GM23338 (cell line): ENCODE results near the gene DOCK3. TPM values are rescaled to one million over a fixed set of nuclear protein-coding genes. Genes with fewer than 3 reads are reported as not detected.
A peak's percentile ranks its signal among the peaks of the same experiment; 100 is the strongest.

ENCODE experiments used
- ATAC-seq: fragments of 200-7000 bp; cut with Tn5 transposase; 3 replicates; pipeline ENCODE4 v1.9.1; 2020
- DNase-seq: peaks from one replicate; pipeline ENCODE4 v3.0.0-alpha.2; 2015; ENCODE audit warnings: low spot score
- H2AFZ ChIP-seq: fragments of 200-600 bp; sonication (generic); 2 replicates; pipeline ENCODE4 v1.8.0; 2016; ENCODE audit warnings: antibody characterized with exemption, mild to moderate bottlenecking, moderate library complexity
- H3F3A ChIP-seq: fragments of 200-600 bp; sonication (generic); replicated peaks from 2 replicates; pipeline ENCODE4 v1.8.0; 2017; ENCODE audit warnings: antibody characterized with exemption, mixed run types, low read depth
- H3K27ac ChIP-seq: fragments of 200-600 bp; sonication (generic); 2 replicates; pipeline ENCODE4 v1.6.1; 2016; ENCODE audit warnings: low read depth
- H3K27me3 ChIP-seq: fragments of 200-600 bp; sonication (generic); 2 replicates; pipeline ENCODE4 v1.8.0; 2016; ENCODE audit warnings: mild to moderate bottlenecking, mixed run types, moderate library complexity; ENCODE audit not compliant: insufficient read depth
- H3K36me3 ChIP-seq: fragments of 200-600 bp; sonication (generic); 2 replicates; pipeline ENCODE4 v1.8.0; 2016; ENCODE audit warnings: mild to moderate bottlenecking; ENCODE audit not compliant: insufficient read depth
- H3K4me1 ChIP-seq: fragments of 200-600 bp; sonication (generic); 2 replicates; pipeline ENCODE4 v1.8.0; 2016; ENCODE audit warnings: mild to moderate bottlenecking, moderate library complexity; ENCODE audit not compliant: insufficient read depth
- H3K4me2 ChIP-seq: fragments of 200-600 bp; sonication (generic); 2 replicates; pipeline ENCODE4 v1.7.1; 2017; ENCODE audit warnings: mixed run types
- H3K4me3 ChIP-seq: fragments of 200-600 bp; sonication (generic); 2 replicates; pipeline ENCODE4 v1.6.1; 2016; ENCODE audit warnings: mixed run types
- H3K79me2 ChIP-seq: fragments of 200-600 bp; sonication (generic); replicated peaks from 2 replicates; pipeline ENCODE4 v1.8.0; 2017; ENCODE audit warnings: mild to moderate bottlenecking; ENCODE audit not compliant: insufficient read depth
- H3K9me2 ChIP-seq: fragments of 200-600 bp; sonication (generic); 2 replicates; pipeline ENCODE4 v1.8.0; 2017; ENCODE audit not compliant: insufficient read depth
- H4K20me1 ChIP-seq: fragments of 200-600 bp; sonication (generic); replicated peaks from 2 replicates; pipeline ENCODE4 v1.8.0; 2017; ENCODE audit warnings: mild to moderate bottlenecking; ENCODE audit not compliant: insufficient read depth
- H3K27ac Mint-ChIP-seq: 2 replicates; pipeline ENCODE4 v1.8.0; 2020; ENCODE audit warnings: inconsistent platforms, mild to moderate bottlenecking, moderate library complexity, mixed read lengths
- H3K27me3 Mint-ChIP-seq: 3 replicates; pipeline ENCODE4 v1.8.0; 2022; ENCODE audit warnings: low read depth, mild to moderate bottlenecking, moderate library complexity, mixed read lengths, inconsistent platforms; ENCODE audit not compliant: insufficient read depth, poor library complexity
- H3K36me3 Mint-ChIP-seq: 3 replicates; pipeline ENCODE4 v1.8.0; 2021; ENCODE audit warnings: low read depth, mild to moderate bottlenecking, inconsistent platforms, moderate library complexity, mixed read lengths
- H3K4me1 Mint-ChIP-seq: 3 replicates; pipeline ENCODE4 v1.8.0; 2020; ENCODE audit warnings: mild to moderate bottlenecking, inconsistent platforms, mixed read lengths
- H3K4me3 Mint-ChIP-seq: 3 replicates; pipeline ENCODE4 v1.8.0; 2021; ENCODE audit warnings: moderate library complexity, mild to moderate bottlenecking, inconsistent platforms, mixed read lengths
- H3K9me3 Mint-ChIP-seq: 3 replicates; pipeline ENCODE4 v1.8.0; 2020; ENCODE audit warnings: moderate library complexity, mild to moderate bottlenecking, inconsistent platforms, mixed read lengths
- CREB1 ChIP-seq: fragments of 250-450 bp; sonication (Bioruptor Pico); IDR thresholded peaks from 2 replicates; pipeline ENCODE4 v1.5.0; 2020; ENCODE audit warnings: low read depth, mild to moderate bottlenecking, moderate library complexity
- EZH2 ChIP-seq: fragments of 200-600 bp; sonication (generic); IDR thresholded peaks from one replicate; pipeline ENCODE4 v1.8.0; 2017; ENCODE audit warnings: antibody characterized with exemption, mild to moderate bottlenecking, low read depth; ENCODE audit not compliant: unreplicated experiment
- EZH2phosphoT487 ChIP-seq: fragments of 200-600 bp; sonication (generic); IDR thresholded peaks from one replicate; pipeline ENCODE4 v1.8.1; 2018; ENCODE audit warnings: antibody characterized with exemption; ENCODE audit not compliant: unreplicated experiment
- JUNB ChIP-seq: IDR thresholded peaks from one replicate; pipeline ENCODE4 v1.6.1; 2016; ENCODE audit warnings: antibody characterized with exemption; ENCODE audit not compliant: unreplicated experiment
- NANOG ChIP-seq: IDR thresholded peaks from 2 replicates; pipeline ENCODE4 v1.6.1; 2016; ENCODE audit warnings: antibody characterized with exemption, borderline replicate concordance
- STAT1 ChIP-seq: IDR thresholded peaks from one replicate; pipeline ENCODE4 v1.6.1; 2016; ENCODE audit warnings: antibody characterized with exemption; ENCODE audit not compliant: unreplicated experiment
- ZNF114 ChIP-seq: fragments of 250-450 bp; sonication (Bioruptor Pico); IDR thresholded peaks from 2 replicates; pipeline ENCODE4 v1.5.0; 2020; ENCODE audit warnings: mild to moderate bottlenecking, moderate library complexity
- ZNF331 ChIP-seq: fragments of 250-450 bp; sonication (Bioruptor Pico); IDR thresholded peaks from 2 replicates; pipeline ENCODE4 v1.5.0; 2020; ENCODE audit warnings: low read depth, mild to moderate bottlenecking, moderate library complexity
- polyA plus RNA-seq: library from polyadenylated mRNA; unstranded; fragments of >200 nt; fragmentation: Nextera tagmentation; extraction: Ambion mirVana; gene quantifications from 2 replicates; pipeline ENCODE4 v1.2.1, GENCODE V29; 2016
- total RNA-seq: library from RNA; depleted of rRNA; stranded (reverse); fragments of >200 nt; shearing (Covaris generic); gene quantifications from 2 replicates; pipeline ENCODE4 v1.2.3, GENCODE V29; 2014
- TF ChIP-seq, protein P1 (sequence below): IDR thresholded peaks from one replicate; pipeline ENCODE4 v1.6.1; 2018; ENCODE audit warnings: antibody characterized with exemption; ENCODE audit not compliant: unreplicated experiment
- TF ChIP-seq, protein P2 (sequence below), 2 experiments: fragments of 200-600 bp in 1 of 2; sonication (generic) in 1 of 2; conservative IDR thresholded peaks; 2 replicates each; pipeline versions ENCODE4 v1.5.1 to v1.6.1; 2016 to 2017; ENCODE audit warnings: antibody characterized with exemption in 2 of 2, low read depth in 2 of 2, mild to moderate bottlenecking in 2 of 2, moderate library complexity in 1 of 2
- TF ChIP-seq, protein P3 (sequence below): fragments of 250-450 bp; sonication (Bioruptor Pico); IDR thresholded peaks from 2 replicates; pipeline ENCODE4 v1.5.0; 2020; ENCODE audit warnings: mild to moderate bottlenecking, moderate library complexity

Gene DOCK3
- total and polyA plus RNA-seq, 2 experiments from 2014 or later: 2.4 to 5.6 TPM

DNA sequence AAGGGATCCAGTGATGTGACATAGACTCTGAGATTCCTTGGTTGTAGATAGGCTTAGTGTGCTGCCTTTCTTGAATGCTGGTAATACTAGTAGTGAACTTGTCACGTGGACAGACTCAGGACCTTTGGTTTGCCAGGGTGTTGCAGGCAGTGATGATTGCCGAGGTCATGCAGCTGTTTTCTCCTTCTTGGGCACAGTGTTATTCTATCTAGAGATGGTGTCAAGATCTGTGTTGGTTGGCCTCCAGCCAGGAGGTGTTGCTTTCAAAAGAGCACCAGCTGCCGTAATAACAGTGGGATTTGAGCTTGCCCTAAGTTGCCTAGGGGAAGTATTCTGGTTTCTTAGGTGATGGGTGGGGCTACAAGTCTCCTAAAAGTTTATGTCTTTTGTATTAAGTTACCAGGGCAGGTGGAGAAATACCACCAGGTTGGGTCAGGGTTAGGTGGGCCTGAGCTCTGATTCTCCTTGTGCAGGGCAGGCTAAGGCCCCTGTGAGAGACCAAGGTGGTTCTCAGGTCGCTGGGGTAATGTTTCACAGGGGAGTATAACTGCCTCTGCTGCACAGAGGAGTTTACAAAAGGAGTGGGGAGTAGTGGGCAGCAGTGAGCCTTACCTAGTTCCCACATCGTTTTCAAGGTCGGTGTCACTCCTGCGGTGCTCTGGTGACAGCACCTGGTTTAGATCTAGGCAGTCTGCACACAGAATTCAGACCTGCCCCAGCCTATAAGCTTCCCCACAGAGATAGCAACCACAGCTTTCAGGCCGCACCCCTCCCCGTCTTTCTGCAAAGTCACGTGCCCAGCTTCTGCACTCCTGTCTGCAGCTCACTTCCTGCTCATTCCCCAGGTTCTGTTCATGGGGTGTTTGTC lies 350.3 kb downstream of the DOCK3 start:
- TF ChIP-seq ZNF331 (CRISPR knock-in tag) (no peak), STAT1 (no peak), CREB1 (CRISPR knock-in tag) (no peak), EZH2phosphoT487 (no peak), NANOG (no peak), EZH2 (no peak), ZNF114 (CRISPR knock-in tag) (no peak), JUNB (no peak)
- TF ChIP-seq, protein P1, sequence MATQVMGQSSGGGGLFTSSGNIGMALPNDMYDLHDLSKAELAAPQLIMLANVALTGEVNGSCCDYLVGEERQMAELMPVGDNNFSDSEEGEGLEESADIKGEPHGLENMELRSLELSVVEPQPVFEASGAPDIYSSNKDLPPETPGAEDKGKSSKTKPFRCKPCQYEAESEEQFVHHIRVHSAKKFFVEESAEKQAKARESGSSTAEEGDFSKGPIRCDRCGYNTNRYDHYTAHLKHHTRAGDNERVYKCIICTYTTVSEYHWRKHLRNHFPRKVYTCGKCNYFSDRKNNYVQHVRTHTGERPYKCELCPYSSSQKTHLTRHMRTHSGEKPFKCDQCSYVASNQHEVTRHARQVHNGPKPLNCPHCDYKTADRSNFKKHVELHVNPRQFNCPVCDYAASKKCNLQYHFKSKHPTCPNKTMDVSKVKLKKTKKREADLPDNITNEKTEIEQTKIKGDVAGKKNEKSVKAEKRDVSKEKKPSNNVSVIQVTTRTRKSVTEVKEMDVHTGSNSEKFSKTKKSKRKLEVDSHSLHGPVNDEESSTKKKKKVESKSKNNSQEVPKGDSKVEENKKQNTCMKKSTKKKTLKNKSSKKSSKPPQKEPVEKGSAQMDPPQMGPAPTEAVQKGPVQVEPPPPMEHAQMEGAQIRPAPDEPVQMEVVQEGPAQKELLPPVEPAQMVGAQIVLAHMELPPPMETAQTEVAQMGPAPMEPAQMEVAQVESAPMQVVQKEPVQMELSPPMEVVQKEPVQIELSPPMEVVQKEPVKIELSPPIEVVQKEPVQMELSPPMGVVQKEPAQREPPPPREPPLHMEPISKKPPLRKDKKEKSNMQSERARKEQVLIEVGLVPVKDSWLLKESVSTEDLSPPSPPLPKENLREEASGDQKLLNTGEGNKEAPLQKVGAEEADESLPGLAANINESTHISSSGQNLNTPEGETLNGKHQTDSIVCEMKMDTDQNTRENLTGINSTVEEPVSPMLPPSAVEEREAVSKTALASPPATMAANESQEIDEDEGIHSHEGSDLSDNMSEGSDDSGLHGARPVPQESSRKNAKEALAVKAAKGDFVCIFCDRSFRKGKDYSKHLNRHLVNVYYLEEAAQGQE: no peak
- TF ChIP-seq, protein P2, sequence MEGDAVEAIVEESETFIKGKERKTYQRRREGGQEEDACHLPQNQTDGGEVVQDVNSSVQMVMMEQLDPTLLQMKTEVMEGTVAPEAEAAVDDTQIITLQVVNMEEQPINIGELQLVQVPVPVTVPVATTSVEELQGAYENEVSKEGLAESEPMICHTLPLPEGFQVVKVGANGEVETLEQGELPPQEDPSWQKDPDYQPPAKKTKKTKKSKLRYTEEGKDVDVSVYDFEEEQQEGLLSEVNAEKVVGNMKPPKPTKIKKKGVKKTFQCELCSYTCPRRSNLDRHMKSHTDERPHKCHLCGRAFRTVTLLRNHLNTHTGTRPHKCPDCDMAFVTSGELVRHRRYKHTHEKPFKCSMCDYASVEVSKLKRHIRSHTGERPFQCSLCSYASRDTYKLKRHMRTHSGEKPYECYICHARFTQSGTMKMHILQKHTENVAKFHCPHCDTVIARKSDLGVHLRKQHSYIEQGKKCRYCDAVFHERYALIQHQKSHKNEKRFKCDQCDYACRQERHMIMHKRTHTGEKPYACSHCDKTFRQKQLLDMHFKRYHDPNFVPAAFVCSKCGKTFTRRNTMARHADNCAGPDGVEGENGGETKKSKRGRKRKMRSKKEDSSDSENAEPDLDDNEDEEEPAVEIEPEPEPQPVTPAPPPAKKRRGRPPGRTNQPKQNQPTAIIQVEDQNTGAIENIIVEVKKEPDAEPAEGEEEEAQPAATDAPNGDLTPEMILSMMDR (conservative IDR thresholded peaks at IDR 0.05; ENCODE audit: low read depth in 2 of 2): no peak
- TF ChIP-seq, protein P3, sequence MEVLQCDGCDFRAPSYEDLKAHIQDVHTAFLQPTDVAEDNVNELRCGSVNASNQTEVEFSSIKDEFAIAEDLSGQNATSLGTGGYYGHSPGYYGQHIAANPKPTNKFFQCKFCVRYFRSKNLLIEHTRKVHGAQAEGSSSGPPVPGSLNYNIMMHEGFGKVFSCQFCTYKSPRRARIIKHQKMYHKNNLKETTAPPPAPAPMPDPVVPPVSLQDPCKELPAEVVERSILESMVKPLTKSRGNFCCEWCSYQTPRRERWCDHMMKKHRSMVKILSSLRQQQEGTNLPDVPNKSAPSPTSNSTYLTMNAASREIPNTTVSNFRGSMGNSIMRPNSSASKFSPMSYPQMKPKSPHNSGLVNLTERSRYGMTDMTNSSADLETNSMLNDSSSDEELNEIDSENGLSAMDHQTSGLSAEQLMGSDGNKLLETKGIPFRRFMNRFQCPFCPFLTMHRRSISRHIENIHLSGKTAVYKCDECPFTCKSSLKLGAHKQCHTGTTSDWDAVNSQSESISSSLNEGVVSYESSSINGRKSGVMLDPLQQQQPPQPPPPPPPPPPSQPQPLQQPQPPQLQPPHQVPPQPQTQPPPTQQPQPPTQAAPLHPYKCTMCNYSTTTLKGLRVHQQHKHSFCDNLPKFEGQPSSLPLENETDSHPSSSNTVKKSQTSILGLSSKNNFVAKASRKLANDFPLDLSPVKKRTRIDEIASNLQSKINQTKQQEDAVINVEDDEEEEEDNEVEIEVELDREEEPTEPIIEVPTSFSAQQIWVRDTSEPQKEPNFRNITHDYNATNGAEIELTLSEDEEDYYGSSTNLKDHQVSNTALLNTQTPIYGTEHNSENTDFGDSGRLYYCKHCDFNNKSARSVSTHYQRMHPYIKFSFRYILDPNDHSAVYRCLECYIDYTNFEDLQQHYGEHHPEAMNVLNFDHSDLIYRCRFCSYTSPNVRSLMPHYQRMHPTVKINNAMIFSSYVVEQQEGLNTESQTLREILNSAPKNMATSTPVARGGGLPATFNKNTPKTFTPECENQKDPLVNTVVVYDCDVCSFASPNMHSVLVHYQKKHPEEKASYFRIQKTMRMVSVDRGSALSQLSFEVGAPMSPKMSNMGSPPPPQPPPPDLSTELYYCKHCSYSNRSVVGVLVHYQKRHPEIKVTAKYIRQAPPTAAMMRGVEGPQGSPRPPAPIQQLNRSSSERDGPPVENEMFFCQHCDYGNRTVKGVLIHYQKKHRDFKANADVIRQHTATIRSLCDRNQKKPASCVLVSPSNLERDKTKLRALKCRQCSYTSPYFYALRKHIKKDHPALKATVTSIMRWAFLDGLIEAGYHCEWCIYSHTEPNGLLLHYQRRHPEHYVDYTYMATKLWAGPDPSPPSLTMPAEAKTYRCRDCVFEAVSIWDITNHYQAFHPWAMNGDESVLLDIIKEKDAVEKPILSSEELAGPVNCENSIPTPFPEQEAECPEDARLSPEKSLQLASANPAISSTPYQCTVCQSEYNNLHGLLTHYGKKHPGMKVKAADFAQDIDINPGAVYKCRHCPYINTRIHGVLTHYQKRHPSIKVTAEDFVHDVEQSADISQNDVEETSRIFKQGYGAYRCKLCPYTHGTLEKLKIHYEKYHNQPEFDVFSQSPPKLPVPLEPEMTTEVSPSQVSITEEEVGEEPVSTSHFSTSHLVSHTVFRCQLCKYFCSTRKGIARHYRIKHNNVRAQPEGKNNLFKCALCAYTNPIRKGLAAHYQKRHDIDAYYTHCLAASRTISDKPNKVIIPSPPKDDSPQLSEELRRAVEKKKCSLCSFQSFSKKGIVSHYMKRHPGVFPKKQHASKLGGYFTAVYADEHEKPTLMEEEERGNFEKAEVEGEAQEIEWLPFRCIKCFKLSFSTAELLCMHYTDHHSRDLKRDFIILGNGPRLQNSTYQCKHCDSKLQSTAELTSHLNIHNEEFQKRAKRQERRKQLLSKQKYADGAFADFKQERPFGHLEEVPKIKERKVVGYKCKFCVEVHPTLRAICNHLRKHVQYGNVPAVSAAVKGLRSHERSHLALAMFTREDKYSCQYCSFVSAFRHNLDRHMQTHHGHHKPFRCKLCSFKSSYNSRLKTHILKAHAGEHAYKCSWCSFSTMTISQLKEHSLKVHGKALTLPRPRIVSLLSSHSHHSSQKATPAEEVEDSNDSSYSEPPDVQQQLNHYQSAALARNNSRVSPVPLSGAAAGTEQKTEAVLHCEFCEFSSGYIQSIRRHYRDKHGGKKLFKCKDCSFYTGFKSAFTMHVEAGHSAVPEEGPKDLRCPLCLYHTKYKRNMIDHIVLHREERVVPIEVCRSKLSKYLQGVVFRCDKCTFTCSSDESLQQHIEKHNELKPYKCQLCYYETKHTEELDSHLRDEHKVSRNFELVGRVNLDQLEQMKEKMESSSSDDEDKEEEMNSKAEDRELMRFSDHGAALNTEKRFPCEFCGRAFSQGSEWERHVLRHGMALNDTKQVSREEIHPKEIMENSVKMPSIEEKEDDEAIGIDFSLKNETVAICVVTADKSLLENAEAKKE (CRISPR knock-in tag): no peak
- Histone ChIP-seq H3K79me2 (no peaks in the 10 kb centered on the region), H2AFZ (no peak overlapping the region), H3K4me3 (no peak overlapping the region), H3K4me2 (no peak overlapping the region), H3K4me1 (no peaks in the 10 kb centered on the region), H3K36me3 (no peaks in the 10 kb centered on the region), H3F3A (no peaks in the 10 kb centered on the region), H3K9me2 (no peaks in the 10 kb centered on the region), H3K27ac (no peak overlapping the region), H4K20me1 (no peaks in the 10 kb centered on the region), H3K27me3 (no peaks in the 10 kb centered on the region)
- H3K27ac Mint-ChIP-seq: no peak overlapping the region
- H3K9me3 Mint-ChIP-seq: peaks cover 9% of the 10 kb centered on the region
- H3K36me3 Mint-ChIP-seq: no peaks in the 10 kb centered on the region
- ATAC-seq (peak; percentile 70), DNase-seq (peak; percentile 3)
- peaks cover 2% of the 10 kb centered on the region for H3K27me3 Mint-ChIP-seq
- H3K4me3 Mint-ChIP-seq: no peak overlapping the region
- H3K4me1 Mint-ChIP-seq: peaks cover 2% of the 10 kb centered on the region; the same call in 2 of the 3 replicates
